PC-9 (cell line): Measurements from ENCODE around the gene TMED4. TPM values are rescaled to one million over a fixed set of nuclear protein-coding genes. Genes with fewer than 3 reads are reported as not detected.

Experiments used
- BruUV-seq: library from RNA; stranded (reverse); fragments of 400-500 nt; replicated peaks from 2 replicates; lab custom pipeline; 2021; lab: Mats Ljungman, UMichigan
- CTCF ChIA-PET: fragments of 300-600 bp; sonication (Branson Sonifier 250); formaldehyde crosslinking; loops from one replicate; lab custom pipeline; 2022; ENCODE audit warnings: antibody characterized with exemption; lab: Charles Lee
- POLR2A ChIA-PET: fragments of 300-600 bp; sonication (Branson Sonifier 250); formaldehyde crosslinking; loops from one replicate; lab custom pipeline; 2022; ENCODE audit warnings: antibody characterized with exemption; ENCODE audit not compliant: unreplicated experiment; lab: Charles Lee
- DNase-seq, 2 experiments: peaks; one replicate each; pipeline versions ENCODE4 v3.0.0 to v3.0.0-alpha.2; 2015 to 2022; ENCODE audit warnings: mixed read lengths in 1 of 2
- H2AFZ ChIP-seq: fragments of 200-600 bp; sonication (generic); 2 replicates; pipeline ENCODE4 v1.8.1; 2017; ENCODE audit warnings: antibody characterized with exemption
- H3F3A ChIP-seq: fragments of 200-600 bp; sonication (generic); 2 replicates; pipeline ENCODE4 v1.8.1; 2017; ENCODE audit warnings: antibody characterized with exemption, mild to moderate bottlenecking, low read depth; ENCODE audit not compliant: insufficient read depth
- H3K27ac ChIP-seq: fragments of 200-600 bp; sonication (generic); 2 replicates; pipeline ENCODE4 v1.6.1; 2016; ENCODE audit warnings: mixed run types
- H3K27me3 ChIP-seq: fragments of 200-600 bp; sonication (generic); 2 replicates; pipeline ENCODE4 v1.6.1; 2016; ENCODE audit warnings: low read depth, mixed run types; ENCODE audit not compliant: insufficient read depth
- H3K36me3 ChIP-seq: fragments of 200-600 bp; sonication (generic); 2 replicates; pipeline ENCODE4 v1.6.1; 2016; ENCODE audit warnings: low read depth, mixed run types
- H3K4me1 ChIP-seq: fragments of 200-600 bp; sonication (generic); replicated peaks from 2 replicates; pipeline ENCODE4 v1.6.1; 2016; ENCODE audit warnings: mixed run types; ENCODE audit not compliant: insufficient read depth
- H3K4me2 ChIP-seq: fragments of 200-600 bp; sonication (generic); 2 replicates; pipeline ENCODE4 v1.6.1; 2017; ENCODE audit warnings: mixed run types
- H3K4me3 ChIP-seq: fragments of 200-600 bp; sonication (generic); 2 replicates; pipeline ENCODE4 v1.6.1; 2016; ENCODE audit warnings: mixed run types
- H3K79me2 ChIP-seq: fragments of 200-600 bp; sonication (generic); 2 replicates; pipeline ENCODE4 v1.6.1; 2017; ENCODE audit warnings: low read depth, mixed run types
- H3K9me2 ChIP-seq: fragments of 200-600 bp; sonication (generic); 2 replicates; pipeline ENCODE4 v1.8.1; 2017; ENCODE audit warnings: mild to moderate bottlenecking; ENCODE audit not compliant: insufficient read depth
- H3K9me3 ChIP-seq: fragments of 200-600 bp; sonication (generic); 2 replicates; pipeline ENCODE4 v1.8.1; 2016; ENCODE audit warnings: low read depth; ENCODE audit not compliant: insufficient read depth
- H4K20me1 ChIP-seq: fragments of 200-600 bp; sonication (generic); 2 replicates; pipeline ENCODE4 v1.8.1; 2017; ENCODE audit not compliant: insufficient read depth
- CTCF ChIP-seq: fragments of 200-600 bp; sonication (generic); conservative IDR thresholded peaks from 2 replicates; pipeline ENCODE4 v1.6.1; 2017; ENCODE audit warnings: mixed run types, antibody characterized with exemption, mild to moderate bottlenecking, moderate library complexity
- EZH2 ChIP-seq: fragments of 200-600 bp; sonication (generic); IDR thresholded peaks from 2 replicates; pipeline ENCODE4 v1.8.0; 2017; ENCODE audit warnings: antibody characterized with exemption, low read depth
- intact Hi-C: fragments of 100-400 bp; cut with micrococcal nuclease; formaldehyde crosslinking; loops from one replicate; pipeline ENCODE4 v1.10.0; 2022; ENCODE audit not compliant: unreplicated experiment
- total RNA-seq: library from RNA; stranded (reverse); gene quantifications from 2 replicates; pipeline ENCODE4 v1.2.3, GENCODE V29; 2021

Gene TMED4
- total RNA-seq, 1 experiment from 2014 or later, result 134 TPM

GRCh38 chr7:44569959-44570358, 12.1 kb downstream of the TMED4 start:
- no peak overlapping the region for H2AFZ ChIP-seq
- ChIA-PET CTCF (no interaction called here), POLR2A (interaction anchor here (0.6 kb wide), 1 partner anchor 11 kb away, joined by 4 read pairs; no protein-coding TSS in a partner anchor)
- intact Hi-C loops, result loop anchor here (5.0 to 10.0 kb wide), 2 partner anchors 195 to 548 kb away; no protein-coding TSS in a partner anchor
- H3K4me3 ChIP-seq, result no peak overlapping the region
- peaks cover 19% of the 10 kb centered on the region for H3K4me1 ChIP-seq
- no peak for DNase-seq
- BruUV-seq, result no TSS peak
- H3K36me3 ChIP-seq, result peaks cover 68% of the 10 kb centered on the region
- no peaks in the 10 kb centered on the region for H3K27me3 ChIP-seq
- H3K79me2 ChIP-seq, result peaks cover 54% of the 10 kb centered on the region
- H3K9me3 ChIP-seq, result no peaks in the 10 kb centered on the region
- H3F3A ChIP-seq, result peaks cover 58% of the 10 kb centered on the region
- TF ChIP-seq CTCF (no peak), EZH2 (no peak)
- H3K27ac ChIP-seq, result no peak overlapping the region
- no peaks in the 10 kb centered on the region for H3K9me2 ChIP-seq
- peaks cover 16% of the 10 kb centered on the region for H4K20me1 ChIP-seq
- H3K4me2 ChIP-seq, result no peak overlapping the region

- Histone ChIP-seq H3K4me2 (no peak overlapping the region), H4K20me1 (peaks cover 20% of the 10 kb centered on the region), H3F3A (peaks cover 53% of the 10 kb centered on the region), H3K9me3 (no peaks in the 10 kb centered on the region), H2AFZ (no peak overlapping the region), H3K4me3 (no peak overlapping the region), H3K79me2 (peaks cover 46% of the 10 kb centered on the region), H3K9me2 (no peaks in the 10 kb centered on the region), H3K4me1 (peaks cover 11% of the 10 kb centered on the region; the same call in 1 of the 2 replicates), H3K36me3 (peaks cover 73% of the 10 kb centered on the region), H3K27ac (no peak overlapping the region), H3K27me3 (no peaks in the 10 kb centered on the region)
- intact Hi-C loops, result loop anchor here (5.0 to 10.0 kb wide), 2 partner anchors 194 to 547 kb away; no protein-coding TSS in a partner anchor
- POLR2A ChIA-PET, result no interaction called here
- no peak for TF ChIP-seq EZH2
- no peak for TF ChIP-seq CTCF
- CTCF ChIA-PET, result no interaction called here
- BruUV-seq, result no TSS peak
- no peak for DNase-seq
These were observed 13.1 kb downstream of the TMED4 start for GRCh38 chr7:44568771-44569560.

- Histone ChIP-seq H3K4me3 (no peak overlapping the region), H3K9me3 (no peaks in the 10 kb centered on the region), H3K9me2 (no peaks in the 10 kb centered on the region), H3K79me2 (peaks cover 37% of the 10 kb centered on the region), H3K4me1 (peaks cover 15% of the 10 kb centered on the region), H4K20me1 (peaks cover 20% of the 10 kb centered on the region), H3K4me2 (no peak overlapping the region), H2AFZ (no peak overlapping the region), H3K27ac (no peak overlapping the region), H3K27me3 (no peaks in the 10 kb centered on the region), H3K36me3 (peaks cover 73% of the 10 kb centered on the region), H3F3A (peaks cover 64% of the 10 kb centered on the region)
- no peak for DNase-seq
- CTCF ChIA-PET, result no interaction called here
- intact Hi-C loops, result loop anchor here (5.0 to 10.0 kb wide), 2 partner anchors 193 to 546 kb away; no protein-coding TSS in a partner anchor
- POLR2A ChIA-PET, result no interaction called here
- TF ChIP-seq CTCF, result no peak
- TF ChIP-seq EZH2, result no peak
- no TSS peak for BruUV-seq
These were observed 14.1 kb downstream of the TMED4 start for GRCh38 chr7:44567884-44568283.
